ENCODE measurements around the gene MMGT1.

MMGT1 gene

GRCh38 chrX:135973548-135974278 lies at the start of gene MMGT1:
TSS of gene MMGT1 (minus strand) at chrX:135973988. CDS start at chrX:135973675, 313 bp downstream.
- DNase-seq, result peak; percentile 69

- DNase-seq, result no peak
These were observed 48.1 kb upstream of the MMGT1 start for GRCh38 chrX:136021903-136022302.

DNA sequence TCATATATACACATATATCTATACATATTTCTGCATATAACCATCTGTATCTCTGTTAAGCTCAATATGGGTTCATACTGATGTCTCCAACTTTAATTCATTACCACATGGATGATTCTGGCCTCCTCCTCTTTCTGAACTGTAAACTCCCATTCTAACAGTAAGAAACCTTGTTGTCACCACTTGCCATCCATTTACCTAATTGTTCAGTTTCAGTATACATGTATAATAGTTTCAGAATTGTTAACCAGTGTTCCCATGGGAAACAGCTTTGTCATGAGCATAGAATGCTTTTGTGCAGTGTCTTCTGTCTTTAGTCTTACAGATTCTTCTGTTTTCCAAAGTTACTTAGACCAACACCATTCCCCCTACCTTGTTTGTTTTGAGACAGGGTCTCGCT lies 47.4 kb upstream of the MMGT1 start:
- no peak for DNase-seq

GRCh38 chrX:136019226-136019625 lies 45.4 kb upstream of the MMGT1 start:
- no peak for DNase-seq

GRCh38 chrX:136016881-136017280 lies 43.1 kb upstream of the MMGT1 start:
- DNase-seq, result no peak

- DNase-seq, result no peak
These were observed 41.2 kb upstream of the MMGT1 start for GRCh38 chrX:136015016-136015415.

DNA sequence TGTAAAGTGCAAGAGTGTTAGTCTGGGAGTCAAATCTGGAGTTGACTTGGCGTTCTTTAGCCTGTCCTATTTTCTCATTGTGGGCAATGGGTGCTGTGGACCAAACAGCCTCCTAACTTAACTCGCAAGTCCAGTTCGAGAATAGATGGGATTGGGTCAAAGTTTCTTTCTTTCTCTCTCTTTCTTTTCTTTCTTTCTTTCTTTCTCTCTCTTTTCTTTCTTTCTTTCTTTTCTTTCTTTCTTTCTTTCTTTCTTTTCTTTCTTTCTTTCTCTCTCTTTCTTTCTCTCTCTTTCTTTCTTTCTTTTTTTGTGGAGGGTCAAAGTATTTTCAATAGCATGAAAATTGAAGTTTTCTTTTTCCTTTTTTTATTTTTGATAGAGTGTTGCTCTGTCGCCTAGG lies 14.5 kb upstream of the MMGT1 start:
- DNase-seq, result no peak

DNA sequence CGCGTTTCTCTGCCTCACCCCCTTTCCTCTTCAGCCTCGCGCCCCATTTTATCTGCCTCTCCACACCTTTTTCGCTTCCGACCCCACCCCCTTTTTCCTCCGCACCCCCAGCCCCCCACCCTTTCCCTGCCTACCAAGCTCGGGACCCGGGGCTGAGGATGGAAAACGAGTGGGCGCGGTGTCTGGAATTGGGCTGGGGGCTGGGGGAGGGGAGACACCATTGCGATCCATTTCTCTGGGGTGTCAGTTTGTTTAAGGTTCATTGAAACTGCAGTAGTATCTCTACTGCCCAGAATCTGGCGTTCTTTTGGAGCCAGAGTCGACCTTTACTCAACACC lies 12.2 kb upstream of the MMGT1 start:
- no peak for DNase-seq

DNA sequence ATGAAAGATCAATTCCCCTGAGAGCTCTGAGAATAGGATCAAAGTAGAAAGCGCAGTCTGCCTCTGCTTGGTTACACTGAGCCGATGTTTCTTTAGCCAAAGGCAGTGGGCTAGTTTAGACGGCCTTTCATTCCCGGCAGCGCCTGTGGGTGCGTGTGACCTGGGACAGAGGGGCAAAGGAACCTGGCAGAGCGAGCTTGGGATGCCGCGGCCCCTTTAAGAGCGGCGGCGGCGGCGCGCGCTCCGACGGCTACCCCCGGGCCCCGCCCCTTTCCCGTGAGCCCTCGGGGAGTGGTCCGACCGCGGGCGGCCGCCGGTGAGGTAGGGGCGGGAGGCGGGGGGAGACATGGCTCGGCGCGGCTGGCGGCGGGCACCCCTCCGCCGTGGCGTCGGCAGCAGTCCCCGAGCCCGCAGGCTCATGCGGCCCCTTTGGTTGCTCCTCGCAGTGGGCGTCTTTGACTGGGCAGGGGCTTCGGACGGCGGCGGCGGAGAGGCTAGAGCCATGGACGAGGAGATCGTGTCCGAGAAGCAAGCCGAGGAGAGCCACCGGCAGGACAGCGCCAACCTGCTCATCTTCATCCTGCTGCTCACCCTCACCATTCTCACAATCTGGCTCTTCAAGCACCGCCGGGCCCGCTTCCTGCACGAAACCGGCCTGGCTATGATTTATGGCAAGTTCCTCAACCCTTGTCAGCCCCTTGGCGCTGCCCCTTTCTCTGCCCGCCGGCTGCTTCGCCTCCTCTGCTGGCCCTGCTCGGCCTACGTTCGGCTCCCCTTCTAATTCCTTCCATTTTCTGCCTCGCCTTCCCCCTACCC lies 11.6 kb upstream of the MMGT1 start, which contains the start of gene SLC9A6:
Gene SLC9A6 (plus strand): TSS at position 279 of the 816 bp plus-strand sequence. CDS start 224 bp downstream, at position 503.
- DNase-seq, result peak; percentile 44

DNA sequence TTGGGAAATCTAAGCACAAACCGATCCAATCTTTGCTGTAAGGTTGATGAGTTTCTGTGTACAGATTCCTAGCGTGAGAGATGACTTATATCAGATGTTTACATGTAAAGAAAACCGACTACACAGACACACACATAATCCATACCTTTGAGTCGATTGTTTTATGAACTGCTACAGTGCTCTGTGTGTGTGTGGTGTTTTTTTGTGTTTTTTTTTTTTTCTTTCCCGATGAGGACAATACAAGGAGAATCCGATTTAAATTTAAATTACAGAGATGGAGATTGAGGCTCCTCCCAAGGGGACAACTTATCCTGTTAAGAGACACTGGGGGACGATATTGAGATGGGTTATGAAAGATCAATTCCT lies 11.0 kb upstream of the MMGT1 start:
- DNase-seq, result no peak

DNA sequence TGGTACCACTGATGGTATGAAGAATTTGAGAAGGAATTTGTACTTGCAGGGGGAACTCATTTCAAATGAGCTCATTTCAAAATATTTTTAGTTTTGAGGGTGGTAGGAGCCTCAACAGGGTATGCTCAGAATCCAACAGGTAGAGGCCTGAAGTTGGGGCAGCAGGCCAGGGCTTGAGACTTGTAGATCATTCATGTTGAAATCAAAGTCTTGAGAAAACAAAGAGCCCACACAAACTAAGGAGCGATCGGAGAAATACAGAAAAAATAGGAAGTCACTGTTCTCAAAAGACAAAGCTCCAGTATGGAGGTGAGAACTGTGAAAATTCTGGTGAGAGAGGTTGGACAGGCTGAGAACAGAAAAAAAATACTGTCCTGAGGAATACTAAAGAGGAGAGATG lies 10.5 kb upstream of the MMGT1 start:
- no peak for DNase-seq

DNA sequence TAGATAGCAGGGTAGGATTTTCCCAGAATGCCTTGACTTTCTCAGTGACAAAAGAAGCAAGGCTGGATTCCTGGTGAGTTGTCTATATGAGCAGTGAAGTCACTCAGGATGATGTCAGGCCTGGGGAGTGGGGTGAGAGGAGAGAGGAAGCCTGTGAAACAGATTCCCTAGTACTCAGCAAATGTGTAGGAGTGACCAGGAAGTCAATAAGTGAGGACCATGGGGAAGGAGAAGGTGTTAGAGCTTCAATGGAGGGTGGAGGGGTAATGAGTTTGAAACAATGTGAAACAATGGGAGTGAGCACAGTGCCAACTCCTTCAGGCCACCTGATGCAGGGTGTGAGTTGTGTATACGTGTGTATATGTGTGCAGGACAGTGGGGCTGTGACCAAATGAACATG lies 9.1 kb upstream of the MMGT1 start:
- DNase-seq, result no peak

- DNase-seq, result no peak
These were observed 7.9 kb upstream of the MMGT1 start for GRCh38 chrX:135981668-135982067.

DNA sequence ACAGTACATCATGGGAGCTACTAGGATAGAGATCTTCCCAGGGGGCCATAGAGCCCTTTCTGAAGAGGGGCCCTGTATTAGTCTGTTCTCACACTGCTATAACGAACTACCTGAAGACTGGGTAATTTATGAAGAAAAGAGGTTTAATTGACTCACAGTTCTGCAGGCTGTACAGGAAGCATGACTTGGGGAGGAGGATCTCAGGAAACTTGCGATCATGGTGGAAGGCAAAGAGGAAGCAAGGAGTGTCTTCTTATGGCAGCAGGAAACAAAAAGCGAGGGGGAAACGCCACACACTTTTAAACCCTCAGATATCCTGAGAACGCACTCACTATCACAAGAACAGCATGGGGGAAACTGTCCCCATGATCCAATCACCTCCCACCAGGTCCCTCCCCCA lies 7.2 kb upstream of the MMGT1 start:
- DNase-seq, result no peak

GRCh38 chrX:135977611-135978010 lies 3.8 kb upstream of the MMGT1 start:
- DNase-seq, result no peak

- no peak for DNase-seq
These were observed 1.6 kb upstream of the MMGT1 start for GRCh38 chrX:135975421-135975820.

DNA sequence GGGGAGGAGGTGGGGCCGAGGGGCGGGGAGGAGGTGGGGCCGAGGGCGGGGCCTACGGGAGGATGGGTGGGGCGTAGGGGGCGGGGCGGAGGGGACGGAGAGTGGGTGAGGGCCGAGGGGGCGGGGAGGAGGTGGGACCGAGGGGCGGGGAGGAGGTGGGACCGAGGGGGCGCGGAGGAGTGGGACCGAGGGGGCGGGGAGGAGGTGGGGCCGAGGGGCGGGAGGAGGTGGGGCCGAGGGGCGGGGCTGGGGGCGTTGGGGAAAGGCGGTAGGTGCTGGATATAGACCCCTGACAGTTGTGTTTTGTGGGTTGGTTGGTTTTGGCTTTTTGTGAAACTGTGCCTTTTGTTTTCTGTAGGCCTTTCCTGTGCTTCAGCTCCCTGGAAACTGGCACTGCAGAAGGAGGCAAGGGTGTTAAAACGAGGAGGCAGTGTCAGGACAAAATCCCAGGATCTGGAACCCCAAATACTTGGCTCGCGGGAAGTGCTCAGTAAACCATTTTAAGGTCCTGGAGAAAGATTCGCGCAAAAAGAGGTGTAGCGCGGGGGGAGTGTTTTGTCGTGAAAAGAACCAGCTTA lies 580 bp upstream of the MMGT1 start:
- peak; percentile 58 for DNase-seq

DNA sequence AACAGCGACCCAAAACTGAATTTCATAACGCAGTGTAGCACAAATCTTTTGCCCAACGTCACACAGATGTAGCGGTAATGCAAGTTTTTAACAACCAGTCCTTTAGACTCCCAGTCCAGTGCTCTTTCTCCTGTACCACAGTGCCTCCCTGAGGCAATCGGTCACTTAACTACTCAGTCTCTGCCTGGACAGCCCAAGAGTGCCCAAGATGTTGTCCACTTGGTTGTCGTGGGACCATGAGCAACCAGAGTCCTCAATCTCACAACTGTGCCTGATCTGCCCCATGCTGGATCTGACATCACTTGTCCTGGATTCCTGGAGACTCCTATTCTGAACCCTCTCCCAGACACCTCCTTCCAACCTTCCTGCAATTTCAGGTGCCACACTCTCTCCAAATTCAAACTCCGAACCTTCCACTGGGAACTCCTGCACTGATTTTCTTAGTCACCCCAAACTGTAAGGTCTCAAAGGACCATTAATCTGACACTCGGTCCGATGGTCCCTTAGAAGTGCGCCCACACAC lies 702 bp downstream of the MMGT1 start:
- DNase-seq, result no peak

DNA sequence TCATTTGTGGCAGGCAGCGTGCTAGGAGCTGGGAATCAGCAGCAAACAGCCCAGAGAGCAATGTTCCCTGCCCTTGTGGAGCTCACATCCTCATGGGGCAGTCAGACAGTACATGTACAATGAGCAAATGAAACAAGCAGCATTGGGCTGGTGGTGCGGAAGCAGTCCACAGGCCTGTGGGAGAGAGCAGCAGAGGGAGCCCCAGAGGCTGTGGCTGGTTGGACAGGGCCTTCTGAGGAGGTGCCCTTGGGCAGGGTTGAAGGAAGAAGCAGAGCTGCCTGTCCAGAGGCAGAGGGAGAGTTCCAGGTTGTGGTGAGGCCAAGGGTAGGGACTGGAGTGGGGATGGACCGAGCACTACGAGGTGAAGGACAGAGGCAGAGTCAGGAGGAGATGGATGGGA lies 22.5 kb downstream of the MMGT1 start:
- DNase-seq, result no peak

- no peak for DNase-seq
These were observed 29.3 kb downstream of the MMGT1 start for GRCh38 chrX:135944486-135944885.

- peak; percentile 7 for DNase-seq
These were observed 41.9 kb downstream of the MMGT1 start for GRCh38 chrX:135931644-135932487.

DNA sequence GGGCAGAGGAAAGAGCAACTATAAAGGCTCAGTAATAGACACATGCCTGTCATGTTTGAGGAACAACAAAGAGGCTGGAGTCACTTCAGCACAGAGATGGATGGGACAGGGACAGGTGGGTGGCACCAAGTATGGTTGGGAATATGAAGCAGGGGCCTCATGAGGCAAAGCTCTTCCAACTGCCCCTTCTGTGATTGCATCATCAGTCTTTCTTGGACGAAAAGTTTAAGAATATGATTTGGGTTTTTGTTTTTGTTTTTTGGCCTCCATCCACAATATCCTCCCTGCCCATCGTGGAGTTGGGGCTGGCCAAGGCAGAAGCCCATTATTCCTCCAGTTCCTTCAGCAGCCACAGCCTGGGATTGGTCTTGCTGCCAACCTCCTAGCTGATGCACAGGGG lies 45.9 kb downstream of the MMGT1 start:
- DNase-seq, result no peak

DNA sequence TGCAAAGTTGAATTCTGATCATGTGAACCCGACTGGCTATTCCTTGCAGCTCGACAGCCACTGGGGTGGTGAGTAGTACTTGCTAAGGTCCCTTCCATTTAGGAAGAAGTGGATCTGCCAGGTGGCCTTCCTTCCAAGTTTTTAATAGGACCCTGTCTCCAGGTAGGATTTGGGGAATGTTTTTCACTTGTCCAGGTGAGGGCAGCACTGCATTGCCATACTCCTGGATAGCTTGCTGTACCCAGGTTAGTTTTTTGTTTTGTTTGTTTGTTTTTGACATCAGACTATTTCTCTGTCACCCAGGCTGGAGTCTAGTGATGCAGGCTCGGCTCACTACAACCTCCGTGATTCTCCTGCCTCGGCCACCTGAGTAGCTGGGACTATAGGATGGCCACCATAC lies 50.4 kb downstream of the MMGT1 start:
- DNase-seq, result no peak

Measured in activated CD4-positive, alpha-beta T cell treated with anti-CD3 and anti-CD28 coated beads for 1 hour (primary cell).